ENCODE measurements around the gene EGFLAM. TPM values are rescaled to one million over a fixed set of nuclear protein-coding genes. Genes with fewer than 3 reads are reported as not detected.

The EGFLAM gene
- total RNA-seq, 1 donor from 2014 or later: 37.6 TPM

DNA sequence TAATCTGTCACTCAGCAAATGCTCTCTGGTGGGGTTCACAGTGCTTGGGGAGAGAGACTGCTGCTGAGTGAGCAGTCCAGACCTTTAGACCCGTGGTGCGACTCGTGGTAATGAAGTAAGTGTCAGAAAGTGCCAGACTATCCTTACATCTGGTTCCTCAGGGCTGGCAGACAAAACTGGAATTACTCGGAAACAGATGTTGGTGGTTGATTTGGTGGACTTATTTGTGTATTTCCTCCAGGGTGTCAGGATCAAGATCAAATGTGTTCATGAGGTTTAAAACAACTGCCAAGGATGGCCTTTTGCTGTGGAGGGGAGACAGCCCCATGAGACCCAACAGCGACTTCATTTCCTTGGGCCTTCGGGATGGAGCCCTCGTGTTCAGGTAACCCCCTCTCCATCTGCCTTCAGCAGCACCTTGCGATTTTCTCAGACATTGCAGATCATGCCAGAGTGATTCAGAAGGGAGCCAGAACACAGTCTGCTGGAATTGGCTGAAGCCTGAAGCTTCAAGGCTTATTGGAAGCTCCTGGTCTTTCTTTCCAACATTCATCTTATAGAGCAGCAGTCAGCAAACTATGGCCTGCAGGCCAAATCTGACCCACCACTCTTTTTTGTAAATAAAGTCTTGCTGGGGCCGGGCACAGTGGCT, 192.8 kb downstream of the EGFLAM start:
- peak; percentile 60 for DNase-seq

DNA sequence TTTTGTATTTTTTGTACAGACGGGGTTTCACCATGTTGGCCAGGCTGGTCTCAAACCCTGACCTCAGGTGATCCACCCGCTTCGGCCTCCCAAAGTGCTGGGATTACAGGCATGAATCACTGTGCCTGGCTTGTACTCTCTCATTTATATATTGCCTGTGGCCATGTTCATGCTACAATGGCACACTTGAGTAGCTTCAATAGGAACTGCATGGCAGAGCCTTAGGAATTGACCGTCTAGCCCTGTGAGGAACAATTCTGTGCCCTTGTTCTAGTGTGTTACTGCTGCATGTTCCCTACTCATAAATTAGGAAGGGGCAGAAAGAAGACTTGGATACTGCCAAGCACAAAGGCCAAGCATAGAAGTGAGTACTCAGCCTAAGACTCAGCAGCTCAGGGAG, 193.8 kb downstream of the EGFLAM start:
- DNase-seq: no peak

DNA sequence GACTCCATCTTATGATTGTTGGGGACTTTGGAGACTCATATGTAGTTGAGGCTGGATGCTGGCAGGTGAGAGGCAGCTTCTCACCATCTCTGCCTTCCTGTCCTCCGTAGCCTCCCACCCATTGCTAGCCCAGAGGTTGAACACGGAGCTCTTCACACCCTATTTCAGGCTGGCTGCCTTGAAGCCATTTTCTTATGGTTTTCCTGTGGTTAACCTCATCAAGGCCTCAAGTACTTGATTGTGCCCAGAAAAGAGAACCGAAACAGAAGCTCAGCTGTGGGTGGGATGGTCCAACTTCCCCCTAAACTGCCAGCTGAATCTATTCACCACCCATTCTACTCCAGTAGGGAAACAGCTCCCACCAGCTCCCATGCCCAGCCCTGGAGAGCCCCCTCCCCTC, 195.1 kb downstream of the EGFLAM start:
- no peak for DNase-seq

DNA sequence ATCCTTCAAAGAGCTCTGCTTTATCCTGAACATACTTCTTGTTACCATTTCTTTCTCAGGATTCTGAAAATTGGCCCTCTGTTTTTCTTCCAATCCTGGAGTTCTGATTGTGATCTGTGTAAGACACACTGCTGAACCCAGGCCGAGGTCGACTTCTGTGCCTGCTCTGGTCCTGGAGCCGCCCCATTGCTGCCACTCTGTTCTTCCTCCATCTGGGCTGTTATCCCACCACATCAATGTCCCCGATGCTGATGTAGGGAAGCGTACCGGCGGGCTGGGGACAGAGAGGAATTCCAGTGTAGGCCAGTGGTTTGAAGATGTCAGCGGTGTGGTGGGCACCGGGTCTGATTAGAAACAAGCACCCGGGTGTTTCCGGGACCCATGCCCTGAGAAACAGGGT, 195.6 kb downstream of the EGFLAM start:
- DNase-seq: no peak

DNA sequence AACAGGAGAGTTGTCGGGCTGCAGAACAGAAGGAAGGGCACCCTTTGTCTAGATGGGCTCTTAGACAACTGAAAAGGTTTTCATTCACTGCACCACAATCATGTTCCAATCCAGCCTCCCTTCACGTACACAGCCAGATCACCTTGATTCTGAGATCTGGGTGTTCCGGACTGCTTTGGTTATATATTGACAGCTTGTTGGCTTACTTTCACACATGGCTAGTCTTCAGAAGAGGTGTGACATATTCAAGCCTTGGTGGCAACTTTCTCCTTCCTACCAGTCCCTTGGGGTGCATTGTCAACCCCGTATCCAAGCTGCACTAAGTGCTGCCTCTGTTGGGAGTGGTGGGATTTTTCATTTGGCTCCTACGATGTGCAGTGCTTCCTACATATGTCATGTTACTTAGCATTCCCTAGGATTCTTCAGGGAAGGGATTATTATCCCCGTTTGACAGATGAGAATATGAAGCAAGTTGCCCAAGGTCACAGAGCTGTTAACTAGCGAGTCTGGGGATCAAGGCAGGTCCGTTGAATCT, 197.5 kb downstream of the EGFLAM start:
- no peak for DNase-seq

DNA sequence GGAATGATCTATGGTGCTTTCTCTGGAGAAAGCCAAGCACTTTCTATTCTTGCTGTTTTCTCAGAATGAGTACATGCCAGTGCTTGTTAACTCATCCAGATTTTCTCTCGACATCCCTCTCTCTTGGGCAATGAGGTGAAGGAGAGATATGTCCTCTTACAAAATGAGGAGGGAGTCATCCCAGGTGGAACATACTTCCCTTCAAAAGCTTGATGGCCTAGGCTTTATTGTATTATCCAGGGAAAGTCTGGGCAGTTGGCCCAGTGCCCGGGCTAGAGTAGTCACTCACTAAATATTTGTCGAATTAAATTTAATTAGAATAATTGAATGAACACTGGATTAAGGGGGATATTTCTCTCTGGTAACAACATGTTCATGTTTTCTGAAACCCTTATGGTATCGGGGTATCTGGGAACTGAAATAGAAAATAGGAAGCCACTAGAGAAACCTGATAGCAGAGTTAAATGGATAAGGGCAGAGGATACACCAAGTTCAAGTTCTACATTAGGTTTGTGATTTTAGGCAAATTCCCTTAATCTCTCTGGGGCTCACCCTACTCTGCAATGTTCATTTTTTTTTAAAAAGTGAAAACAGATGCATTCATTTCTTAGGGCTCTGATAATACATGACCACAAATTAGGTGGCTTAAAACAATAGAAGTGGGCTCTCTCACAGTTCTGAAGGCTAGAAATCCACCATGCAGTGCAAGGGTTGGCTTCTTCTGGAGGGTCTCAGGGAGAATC, 198.5 kb downstream of the EGFLAM start:
- no peak for DNase-seq

DNA sequence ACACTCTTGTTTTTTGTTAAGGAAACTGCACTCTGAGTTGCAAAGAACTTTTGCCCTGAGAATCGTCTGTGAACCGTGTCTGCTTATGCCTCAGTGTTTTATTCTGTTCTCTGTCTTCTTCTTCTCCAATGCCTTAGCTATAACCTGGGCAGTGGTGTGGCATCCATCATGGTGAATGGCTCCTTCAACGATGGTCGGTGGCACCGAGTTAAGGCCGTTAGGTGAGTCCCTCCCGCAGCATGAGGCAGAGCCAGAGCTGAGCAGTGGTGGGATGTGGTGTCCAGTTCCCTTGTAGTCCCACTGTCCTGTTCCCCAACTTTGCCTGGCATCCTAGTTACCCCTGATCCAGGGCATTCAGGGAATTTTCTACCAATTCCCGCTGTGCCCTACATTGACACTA, 199.8 kb downstream of the EGFLAM start:
- no peak for DNase-seq

DNA sequence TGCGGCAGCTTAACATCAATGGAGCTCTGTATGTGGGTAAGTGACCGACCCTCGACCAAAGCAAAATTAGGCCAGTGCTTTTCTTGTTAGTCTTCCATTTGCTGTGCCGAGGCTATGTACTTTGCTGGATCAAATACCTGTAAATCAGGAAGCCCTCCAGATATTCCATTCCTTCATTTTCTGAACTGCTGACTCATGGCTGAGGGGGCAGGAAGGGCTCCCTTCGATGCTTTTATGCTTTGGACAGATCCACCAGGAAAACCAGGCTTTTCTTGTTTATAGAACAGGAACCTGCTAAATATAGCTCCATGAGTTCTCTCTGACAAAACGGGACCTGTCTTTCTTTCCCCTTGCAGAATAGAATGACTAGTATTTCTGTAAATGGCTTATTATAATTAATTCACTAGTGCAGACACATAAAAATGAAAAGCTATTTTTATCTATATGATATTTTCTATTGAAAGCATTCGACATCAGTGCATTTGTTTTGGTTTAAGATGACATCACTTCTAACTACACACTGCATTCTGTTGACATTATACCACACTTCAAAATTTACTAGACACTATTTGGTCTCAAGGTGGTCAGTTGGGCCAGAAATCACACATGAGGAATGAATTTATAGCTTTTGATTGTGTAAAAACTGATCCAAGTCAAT, 204.7 kb downstream of the EGFLAM start:
- peak; percentile 26 for DNase-seq

DNA sequence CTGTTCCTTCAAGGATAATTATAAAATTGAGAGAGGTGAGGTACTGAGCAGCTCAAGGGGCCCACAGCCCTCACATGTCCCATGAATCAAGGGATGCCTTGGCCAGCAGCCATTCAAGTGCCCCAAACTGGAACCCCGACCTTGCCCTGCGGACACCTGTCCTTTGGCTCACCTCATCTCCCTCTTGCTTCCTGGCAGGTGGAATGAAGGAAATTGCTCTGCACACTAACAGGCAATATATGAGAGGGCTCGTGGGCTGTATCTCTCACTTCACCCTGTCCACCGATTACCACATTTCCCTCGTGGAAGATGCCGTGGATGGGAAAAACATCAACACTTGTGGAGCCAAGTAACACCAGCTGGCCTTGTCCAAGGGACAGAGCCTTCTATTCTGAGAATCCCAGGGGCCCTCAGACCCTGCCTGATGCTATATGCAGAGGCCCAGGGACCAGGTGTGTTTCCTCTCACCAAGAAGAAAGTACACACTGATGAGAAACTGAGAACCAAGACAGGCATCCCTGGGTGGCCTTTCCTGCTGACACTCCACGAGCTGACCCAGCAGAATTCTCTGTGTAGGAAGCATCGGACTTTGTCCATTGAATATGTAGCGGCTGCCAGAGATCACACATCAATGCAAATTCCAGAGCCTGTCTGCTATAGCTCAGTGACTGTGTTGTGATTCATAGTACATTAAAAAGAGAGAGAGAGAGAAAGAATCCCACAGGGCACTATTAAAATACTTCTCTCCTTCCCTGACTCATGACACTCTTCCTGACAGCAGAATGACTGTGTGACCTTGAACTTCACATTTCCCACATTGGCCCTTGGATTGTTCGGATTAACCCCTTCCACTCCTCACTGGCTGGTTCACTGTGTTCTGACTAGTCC, 205.5 kb downstream of the EGFLAM start:
- peak; percentile 84 for DNase-seq

DNA sequence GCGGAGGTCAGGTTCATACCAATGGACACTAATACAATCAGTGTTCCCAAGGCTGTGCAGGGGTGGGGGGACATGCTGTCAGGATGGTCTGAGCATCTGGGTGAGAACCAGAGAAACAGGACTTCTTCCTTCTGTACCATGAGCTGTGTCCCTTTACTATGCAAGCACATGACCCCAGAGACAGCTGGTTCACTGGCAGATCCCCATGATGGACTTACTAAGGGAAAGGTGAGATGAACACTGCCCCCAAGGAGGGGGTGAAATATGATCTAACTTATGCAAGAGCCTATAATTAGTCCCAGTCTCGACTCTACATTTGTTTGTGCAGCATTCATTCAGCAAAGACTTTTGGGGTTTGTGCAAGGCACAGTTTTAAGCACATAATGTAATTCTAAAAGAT, 206.7 kb downstream of the EGFLAM start:
- DNase-seq: peak; percentile 74

DNA sequence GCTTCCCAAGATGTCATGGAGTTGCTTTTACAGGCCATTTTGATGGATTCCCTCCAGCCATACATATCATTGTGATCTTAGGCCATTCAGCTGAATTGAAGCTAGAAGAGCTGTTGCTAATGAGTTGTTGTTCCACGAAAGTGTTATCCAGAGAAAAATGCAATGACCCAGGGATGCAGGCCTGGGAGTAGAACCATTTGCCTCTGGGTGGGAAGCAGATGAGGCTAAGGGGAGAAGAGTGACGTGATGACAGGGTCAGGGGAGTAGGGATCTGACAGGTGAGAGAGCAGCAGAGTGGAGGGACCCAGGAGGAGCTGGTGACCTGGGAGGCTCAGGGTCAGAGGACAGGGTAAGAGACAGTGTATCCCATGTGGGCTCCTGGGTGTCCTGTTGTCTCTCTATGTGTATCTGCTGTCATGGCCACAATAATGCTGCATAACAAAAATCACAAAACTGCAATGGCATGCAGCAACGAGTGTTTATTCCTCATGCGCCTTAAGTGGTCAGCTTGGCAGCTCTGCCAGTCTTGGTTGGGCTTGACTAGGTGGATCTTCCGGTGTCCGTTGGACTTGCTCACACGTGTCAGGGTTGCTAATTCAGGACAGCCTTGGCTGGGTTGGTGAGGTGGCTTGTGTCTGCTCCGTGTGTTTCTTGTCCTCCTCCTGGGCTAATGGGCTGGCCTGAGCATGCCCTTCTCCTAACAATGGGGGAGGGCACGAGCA, 207.5 kb downstream of the EGFLAM start:
- DNase-seq: no peak

DNA sequence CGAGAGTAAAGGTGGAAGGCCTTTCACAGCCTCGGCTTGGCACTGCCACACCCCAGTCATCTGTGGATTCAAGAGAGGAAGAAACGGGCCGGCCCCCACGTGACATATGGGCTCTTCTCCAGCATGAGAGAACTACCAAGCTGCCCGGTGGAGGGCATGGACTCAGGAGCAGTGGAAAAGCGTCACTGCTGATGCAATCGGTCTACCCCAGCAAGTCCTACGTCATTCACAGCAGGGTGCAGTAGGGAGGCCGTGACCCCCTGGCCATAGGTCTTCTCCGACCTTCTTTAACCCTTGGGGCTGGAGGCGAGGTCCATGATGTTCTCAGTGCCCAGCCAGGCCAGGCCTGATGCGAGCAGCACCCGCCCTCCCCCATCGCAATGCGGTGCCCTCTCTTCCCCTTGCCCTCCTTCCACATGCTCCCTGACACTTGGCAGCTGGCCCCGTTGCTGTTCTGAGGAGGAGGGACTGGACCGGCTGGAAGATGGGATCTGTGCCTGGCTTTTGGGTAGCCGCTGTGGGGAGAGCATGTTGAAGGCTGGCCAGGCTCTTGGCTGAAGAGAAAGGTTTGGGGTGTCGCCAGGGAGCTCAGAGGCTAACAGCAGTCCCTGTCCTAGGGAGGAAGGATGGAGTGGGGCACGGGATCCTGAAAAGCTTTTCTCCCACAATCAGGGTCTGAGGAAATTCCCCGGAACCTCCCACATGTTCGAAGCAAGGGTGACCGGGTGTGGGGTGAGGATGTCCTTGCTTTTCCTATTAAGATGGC, 208.2 kb downstream of the EGFLAM start:
- peak; percentile 58 for DNase-seq

DNA sequence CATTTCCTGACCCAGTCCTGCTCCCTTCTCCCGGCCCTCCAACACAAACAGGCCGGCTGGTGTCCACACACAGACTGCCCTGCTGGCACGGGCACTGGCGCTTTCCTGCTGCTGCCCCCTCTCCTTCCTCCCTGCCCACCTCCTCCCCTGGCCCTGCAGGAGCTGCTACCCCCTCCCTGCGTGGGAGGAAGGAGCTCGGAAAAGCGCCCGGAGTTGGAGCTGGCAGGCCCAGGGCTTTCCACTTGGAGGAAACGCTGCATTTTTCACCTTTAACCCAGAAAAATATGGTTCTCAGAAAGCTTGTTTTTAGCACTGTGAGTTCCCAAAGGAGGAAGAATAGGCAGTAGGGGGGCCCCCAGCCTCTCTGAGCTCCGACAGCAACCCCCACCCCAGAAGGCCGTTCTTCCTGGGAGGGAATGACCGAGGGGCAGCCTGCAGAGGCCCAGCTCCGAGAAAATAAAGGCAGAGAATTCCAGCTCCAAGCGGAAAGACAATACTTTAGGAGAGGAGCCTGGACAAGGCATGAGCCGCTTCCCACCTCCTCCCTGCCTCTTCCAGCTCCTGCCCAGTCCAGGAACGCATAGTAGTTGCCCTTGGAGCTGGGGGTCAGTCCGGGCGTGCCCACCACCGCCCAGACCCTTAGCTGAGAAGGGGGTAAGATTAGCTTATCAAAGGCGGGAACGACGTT, 209.1 kb downstream of the EGFLAM start:
- peak; percentile 80 for DNase-seq

DNA sequence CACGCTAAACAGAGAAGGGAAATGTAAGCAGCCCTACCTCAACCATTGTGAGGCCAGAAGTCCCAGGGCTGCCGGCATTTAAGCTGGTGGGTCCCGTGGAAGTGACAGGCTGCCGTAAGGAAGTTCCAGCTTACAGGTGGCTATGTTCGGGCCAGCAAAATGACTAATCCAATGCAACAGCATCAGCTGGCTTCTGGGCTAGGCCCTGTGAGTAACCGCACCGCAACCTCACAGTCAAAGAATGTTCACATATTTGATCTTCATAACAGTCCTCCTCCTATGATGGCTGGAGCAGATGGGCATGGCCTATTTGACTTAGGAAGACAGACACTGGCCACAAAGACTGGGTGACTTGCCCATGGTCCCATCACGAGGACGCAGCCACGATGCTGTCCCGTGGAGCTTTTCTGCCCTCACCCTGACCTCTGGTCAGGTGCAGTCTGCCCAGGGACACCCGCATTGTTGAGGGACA, 209.9 kb downstream of the EGFLAM start:
- DNase-seq: no peak

DNA sequence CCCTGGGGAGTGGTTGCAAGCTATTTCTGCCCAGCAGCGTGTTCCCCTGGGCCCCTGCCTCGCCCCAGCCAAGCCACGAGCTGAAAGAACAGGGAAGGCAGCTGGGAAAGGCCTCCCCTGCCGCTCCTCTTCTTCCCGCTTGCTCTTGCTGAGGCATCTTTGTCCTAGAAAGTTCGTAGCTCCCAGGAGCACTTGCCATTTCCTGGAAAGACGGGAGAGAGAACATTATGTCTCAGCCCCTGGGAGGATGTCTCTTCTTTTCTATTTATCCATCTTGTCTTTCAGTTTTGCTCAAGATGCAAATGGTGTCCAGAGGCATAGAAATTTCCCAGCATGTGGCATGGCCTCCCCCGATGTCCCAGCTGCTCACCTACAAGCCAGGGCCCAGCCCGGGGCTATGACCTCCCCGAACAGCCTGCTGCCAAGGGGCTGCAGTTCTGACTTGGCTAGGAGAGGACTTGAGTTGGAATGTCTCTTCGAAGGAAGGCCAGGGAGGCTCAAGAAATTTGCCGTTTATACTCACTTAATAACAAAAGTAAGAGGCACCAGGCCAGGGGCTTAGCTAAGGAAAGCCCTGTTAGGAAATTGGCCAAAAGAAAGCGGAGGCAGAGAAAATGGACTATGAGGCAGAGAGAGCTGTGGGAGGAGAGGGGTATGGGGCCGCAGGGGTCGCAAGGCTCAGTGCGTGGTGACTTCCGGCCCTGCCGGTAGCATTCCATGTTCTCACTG, 210.8 kb downstream of the EGFLAM start:
- peak; percentile 80 for DNase-seq

DNA sequence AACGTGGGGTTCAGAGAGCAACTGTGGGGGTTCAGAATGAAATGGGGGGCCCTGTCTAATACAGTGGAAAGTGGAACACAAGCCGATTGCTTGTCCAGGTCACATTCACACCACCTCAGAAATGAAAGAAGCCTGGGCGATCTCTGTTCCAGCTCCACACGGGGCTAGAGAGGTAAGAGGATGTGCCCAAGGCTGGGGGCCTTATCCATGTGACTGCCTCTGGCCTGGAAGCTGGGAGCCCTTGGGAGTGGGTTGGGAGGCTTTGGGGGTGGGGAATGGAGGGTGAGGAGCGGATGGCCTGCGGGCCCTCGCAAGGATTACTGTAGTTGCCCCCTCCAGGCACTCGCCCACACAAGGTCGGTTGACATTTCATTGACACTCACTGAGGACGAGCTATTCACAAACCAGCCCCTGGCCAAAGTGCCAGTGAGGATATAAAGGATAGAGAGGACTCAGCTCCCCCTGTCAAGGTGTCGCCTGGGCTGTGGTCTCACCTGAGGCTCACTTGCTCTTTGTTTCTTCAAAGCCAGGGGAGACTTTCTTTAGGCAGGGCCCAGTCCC, 211.4 kb downstream of the EGFLAM start:
- no peak for DNase-seq

DNA sequence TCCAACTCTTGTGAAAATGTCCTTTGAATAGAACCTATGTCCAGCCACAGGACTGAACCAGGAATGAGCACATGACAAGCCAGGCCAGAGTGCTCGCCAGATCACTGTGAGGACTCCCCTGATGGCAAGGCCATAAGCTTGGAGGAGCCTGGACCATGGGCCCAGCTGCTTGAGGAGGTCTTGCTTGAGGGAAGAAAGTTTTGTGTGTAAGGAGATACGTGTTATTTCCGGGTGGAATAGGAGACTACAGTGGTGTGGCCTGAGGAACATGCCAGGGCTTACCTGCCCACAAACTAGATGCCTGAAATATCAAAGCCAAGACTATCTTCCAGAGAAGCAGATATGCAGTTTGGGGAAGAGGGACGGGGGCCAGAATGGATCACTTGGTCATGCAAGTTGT, 213.3 kb downstream of the EGFLAM start:
- no peak for DNase-seq

DNA sequence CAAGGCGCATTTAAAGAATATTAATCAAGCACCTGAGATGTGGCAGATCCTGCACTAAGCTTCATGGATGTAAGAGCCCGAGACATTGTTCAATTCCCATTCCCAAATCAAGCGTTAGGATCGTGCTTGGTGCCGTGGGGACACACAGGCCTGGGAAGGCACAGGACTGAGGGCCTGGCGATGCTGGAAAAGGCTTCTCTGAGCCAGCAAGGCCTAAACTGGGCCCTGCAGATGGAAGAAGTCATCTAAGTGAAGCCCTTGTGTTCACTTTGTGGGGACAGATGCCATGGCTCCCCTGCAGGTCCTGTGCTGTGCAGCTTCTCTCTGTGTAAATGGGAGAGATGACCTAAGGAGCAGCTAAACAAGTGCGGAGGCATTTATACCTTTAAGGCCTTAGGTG, 214.2 kb downstream of the EGFLAM start:
- no peak for DNase-seq

DNA sequence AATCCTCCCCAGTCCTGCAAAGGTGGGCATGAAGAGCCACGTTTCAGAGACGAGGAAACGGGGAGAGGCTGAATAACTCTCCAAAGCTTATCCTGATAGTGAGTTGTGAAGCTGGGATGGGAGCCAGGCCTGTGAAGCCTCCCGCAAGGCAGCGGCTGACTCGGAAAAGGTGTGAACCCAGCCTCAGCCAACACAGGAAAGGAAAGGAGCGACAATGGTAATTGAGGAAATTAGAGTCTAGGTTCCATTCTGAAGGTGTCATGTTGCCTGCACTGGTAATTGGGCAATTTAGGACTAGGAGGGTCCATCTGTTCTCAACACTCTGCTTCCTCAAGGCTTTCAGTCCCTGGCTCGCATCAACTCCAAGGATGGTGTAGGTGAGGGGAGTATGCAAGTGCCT, 214.6 kb downstream of the EGFLAM start:
- DNase-seq: no peak
